ENCODE measurements around the gene FMO3.

The FMO3 gene

DNA sequence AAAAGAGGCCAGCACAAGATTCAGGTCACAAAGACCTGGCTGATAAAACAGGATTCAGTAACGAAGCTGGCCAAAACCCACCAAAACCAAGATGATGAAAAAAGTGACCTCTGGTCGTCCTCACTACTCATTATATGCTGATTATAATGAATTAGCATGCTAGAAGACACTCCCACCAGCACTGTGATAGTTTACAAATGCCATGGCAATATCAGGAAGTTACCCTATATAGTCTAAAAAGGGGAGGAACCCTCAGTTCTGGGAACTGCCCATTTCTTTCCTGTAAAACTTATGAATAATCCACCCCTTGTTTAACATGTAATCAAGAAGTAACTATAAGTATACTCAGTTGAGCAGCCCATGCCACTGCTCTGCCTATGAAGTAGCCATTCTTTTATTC lies 68.4 kb downstream of the FMO3 start:
- DNase-seq (ENCODE audit: low spot score), result no peak

- no peak for DNase-seq (ENCODE audit: low spot score)
Observed at GRCh38 chr1:171160211-171160610, 69.5 kb downstream of the FMO3 start.

DNA sequence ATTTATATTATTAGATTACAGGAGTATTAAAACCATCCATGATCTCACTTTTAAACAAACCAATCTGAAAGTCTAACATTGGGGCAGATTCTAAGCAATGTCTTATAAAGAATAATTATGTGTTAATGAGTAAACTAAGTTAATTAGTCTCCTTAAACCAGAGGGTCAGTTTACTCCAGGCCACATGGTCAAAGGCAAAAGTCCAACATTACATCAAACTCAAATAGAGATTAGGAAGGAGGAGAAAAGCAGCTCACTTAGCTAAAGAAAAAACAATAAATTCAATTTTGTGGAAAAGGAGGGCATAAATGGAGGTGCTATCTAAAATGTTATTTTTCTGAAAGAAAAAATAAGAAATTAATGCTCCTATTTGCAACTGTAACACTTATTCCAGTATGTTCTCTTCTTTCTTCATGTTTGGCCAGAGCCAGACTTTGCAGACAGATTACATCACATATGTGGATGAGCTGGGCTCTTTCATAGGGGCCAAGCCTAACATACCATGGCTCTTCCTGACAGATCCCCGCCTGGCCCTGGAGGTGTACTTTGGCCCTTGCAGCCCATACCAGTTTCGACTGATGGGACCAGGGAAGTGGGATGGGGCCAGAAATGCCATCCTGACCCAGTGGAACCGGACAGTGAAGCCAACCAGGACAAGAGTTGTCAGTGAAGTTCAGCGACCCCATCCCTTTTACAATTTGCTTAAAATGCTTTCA lies 70.1 kb downstream of the FMO3 start:
- DNase-seq (ENCODE audit: low spot score), result no peak

GRCh38 chr1:171161431-171161830 lies 70.7 kb downstream of the FMO3 start:
- DNase-seq (ENCODE audit: low spot score), result no peak

DNA sequence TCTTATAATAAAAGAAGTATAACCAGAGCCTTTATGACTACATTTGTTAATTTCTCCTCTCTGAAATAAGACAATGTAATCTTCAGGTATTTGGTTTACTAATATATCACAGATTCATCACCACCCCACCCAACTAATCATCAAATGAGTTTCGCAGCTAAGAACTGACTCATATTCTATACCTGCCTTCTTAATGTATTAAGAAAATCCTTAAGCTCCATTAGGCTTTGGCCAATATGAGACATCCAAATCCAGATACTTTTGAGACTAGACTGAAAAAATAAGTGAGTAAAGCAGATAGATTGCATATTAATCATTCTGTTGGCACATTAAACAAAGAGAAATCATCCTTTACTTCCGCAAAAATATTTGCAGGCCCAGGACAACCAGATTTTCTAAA lies 75.7 kb downstream of the FMO3 start:
- DNase-seq (ENCODE audit: low spot score), result no peak

Measured in CD4-positive, alpha-beta T cell treated with Interleukin-2 at 100 ng/mL for 4 hours (primary cell).